ENCODE measurements around the gene MB.

- no peak for TF ChIP-seq CTCF (IDR thresholded peaks at IDR 0.05)
- no peak for TF ChIP-seq POLR2A (IDR thresholded peaks at IDR 0.05)
Observed at GRCh38 chr22:35609261-35609660, 7.9 kb downstream of the MB start.

Measured in right lobe of liver (tissue), 4 donors.